ENCODE data around the gene KCTD13.
"Not testable (repeated sequence)": the region's sequence is repeated elsewhere in the genome, so short reads cannot be mapped to it uniquely, and the experiment has no call there.

Gene KCTD13

DNA sequence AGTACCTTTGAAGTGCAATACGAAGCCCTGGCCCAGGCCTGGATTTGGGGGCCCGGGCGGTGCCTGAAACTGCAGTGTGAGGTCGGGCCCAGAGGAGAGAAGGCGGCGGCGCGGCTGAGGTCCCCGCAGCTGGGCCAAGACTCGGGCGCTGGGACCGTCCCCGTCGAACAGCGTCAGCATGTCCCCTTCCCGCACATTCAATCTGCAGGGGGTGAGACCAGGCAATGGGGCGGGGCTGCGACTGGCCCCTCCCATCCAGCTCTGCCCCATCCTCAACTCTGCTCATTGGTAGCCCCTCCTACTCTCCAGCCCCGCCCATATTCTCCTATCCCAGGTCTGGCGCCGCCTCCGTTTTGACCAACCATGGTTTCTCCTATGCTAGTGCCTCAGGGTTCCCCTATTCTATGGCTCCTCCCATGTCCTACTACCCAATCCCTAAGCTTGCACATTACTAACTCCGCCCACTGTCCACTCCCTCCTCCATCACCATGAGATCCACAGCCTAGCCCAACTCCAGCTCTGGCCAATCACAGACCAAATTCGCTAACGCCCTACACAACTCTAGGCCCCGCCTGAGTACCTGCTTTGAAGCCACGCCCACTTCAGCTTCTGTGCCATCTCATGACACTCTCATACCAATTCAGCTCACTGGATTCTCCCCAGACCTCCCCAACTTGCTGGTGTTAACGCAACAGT is 48.6 kb downstream of the KCTD13 start:
- no peak for DNase-seq (ENCODE audit: low read depth)

DNA sequence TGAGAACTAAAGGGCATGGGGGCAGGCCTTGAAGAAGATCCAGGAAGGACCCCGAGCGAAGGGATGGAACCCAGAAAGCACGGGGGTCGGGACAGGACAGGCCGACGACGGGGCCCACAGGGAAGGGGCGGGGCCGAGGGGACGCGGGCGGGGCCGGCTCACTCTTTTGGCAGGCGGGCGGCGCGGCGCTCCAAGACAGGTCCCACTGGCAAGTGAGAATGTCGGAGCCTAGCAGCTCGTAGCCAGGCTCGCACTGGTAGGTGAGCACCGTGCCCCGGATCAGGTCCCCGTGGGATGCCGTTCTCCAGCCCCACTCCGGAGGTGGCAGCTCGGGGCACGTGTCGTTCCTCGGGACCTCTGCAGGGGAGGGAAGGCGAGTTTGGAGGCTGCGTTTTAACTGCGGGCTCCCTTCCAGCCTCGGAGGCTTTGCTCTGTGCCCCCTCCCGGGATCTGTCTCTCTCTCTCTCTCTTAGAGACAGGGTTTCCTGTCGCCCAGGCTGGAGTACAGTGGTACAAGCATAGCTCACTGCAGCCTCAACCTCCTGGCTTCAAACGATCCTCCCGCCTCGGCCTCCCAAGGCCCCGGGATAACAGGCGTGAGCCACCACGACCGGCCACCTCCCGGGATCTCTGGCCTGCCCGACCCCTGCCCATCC is 49.3 kb downstream of the KCTD13 start:
- no peak for DNase-seq (ENCODE audit: low read depth)

DNA sequence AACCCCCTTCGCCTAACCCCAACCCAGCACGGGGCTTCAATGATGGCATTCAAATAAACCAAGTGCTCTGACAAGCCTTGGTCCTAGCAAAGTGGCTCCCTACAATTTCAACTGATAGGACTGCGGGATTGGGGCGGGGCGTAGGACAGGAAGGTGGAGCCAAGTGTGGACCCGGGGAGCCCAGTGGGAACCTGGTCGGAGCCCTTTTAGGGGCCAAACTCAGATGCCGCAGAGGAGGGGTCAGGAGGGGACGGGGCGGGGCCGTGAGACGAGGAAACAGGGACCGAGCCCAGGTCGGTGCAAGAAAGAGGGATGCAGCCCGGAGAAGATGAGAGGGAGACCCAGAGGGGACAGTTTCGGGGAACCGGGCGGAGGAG is 49.8 kb downstream of the KCTD13 start:
- no peak for DNase-seq (ENCODE audit: low read depth)

DNA sequence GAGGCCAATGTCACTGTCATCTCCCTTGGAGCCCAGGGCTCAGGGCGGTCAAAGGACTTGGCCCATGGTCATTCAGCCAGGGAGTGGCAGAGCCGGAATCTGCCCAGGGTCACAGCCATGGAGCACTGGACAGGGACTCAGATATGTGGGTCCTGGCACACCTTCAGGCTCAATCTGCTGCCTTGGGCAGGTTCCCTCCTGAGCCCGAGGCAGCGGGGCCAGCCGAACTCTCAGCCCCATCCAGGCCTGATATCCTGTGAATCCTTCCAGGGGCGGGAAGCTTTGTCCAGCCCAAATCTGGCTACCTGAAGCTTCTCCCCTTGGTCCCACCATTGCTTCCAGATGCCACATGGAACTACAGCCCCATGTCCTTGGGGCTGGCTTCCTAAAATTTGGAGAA is 50.8 kb downstream of the KCTD13 start:
- no peak for DNase-seq (ENCODE audit: low read depth)

DNA sequence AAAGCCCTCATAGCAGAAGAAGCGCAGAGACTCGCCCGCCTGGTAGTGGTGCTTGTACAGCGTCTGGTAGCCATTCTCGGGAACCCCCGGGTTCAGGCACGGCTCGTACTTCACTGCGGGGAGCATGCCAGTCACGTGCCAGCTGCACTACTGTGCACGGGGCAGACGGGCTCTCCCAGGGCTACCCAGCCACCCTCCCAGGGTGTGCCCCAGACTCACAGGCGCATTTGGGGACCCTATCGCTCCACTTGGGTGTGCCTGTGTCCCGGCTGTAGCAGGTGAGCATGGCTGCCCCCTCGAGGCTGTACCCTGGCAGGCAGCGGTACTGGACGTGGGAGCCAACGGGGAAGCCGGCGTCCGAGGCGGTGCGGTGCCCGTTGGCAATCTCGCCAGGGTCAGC is 52.7 kb downstream of the KCTD13 start:
- no peak for DNase-seq (ENCODE audit: low read depth)

DNA sequence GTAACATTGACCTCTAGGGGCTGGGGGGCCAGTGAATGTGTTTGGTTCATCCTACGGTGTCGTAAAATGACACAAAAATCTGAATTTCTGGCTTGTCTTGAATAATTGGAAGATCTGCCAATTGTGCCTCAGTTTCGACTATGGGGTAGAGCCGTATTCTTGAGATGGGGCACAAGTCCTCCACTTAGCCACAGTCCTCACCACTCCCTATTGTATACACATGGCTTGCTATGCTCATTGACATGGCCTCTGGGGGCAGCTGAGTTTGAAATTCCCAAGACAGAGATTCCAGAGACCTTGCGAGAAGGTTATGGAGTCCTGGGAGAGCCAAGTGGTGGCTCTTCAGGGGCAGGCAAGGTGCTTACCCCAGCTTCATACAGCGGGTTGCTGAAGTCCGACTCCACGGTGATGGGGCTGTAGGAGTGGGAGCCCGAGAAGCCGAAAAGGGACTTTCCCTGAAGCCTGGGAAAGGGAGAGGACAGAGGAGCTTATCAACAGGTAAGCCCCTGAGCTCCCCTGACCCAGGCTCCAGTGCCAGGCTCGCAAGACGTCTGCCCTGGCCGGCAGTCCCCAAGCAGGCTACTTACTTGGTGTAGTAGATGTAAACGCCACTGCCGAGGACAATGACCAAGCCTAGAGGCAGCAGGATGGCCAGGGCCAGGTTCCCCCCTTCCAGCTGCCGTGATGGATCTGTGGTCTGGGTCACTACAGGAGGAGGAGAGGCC is 54.0 kb downstream of the KCTD13 start:
- DNase-seq (ENCODE audit: low read depth) = no peak

DNA sequence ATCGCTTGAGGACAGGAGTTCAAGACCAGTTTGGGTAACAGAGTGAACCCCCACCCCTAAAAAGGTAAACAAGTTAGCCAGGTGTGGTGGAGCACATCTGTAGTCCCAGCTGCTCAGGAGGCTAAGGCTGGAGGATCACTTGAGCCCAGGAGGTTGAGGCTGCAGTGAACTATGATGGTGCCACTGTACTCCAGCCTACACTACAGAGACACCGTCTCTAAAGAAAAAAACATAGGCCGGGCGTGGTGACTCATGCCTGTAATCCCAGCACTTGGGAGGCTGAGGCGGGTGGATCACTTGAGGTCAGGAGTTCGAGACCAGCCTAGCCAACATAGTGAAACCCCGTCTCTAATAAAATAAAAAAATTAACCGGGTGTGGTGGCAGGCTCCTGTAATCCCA is 57.0 kb downstream of the KCTD13 start:
- DNase-seq (ENCODE audit: low read depth) = not testable (repeated sequence)

DNA sequence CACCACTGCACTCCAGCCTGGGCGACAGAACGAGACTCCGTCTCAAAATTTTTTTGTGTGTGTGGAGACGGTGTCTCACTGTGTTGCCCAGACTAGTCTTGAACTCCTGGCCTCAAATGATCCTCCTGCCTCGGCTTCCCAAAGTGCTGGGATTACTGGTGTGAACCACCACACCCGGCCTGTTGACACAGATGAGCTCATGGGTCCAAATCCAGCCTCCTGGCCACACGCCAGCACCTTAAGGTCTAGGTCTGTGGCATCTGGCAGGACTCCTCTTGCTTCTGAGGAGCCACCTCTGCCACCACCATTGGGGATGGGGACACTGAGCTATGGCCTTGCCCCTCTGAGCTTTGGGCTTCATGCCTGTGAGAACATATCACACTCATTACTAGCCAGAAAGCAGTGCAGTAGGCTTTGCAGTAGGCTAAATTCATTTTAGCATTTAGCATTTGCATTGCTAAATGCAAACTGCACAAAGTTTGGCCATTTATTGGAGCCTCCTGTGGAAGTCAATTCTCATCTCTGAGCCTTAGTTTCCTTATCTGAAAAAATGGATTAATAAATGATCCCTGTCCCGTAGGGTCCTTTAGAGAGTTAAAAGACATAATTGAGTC is 57.5 kb downstream of the KCTD13 start:
- DNase-seq (ENCODE audit: low read depth) = no peak

DNA sequence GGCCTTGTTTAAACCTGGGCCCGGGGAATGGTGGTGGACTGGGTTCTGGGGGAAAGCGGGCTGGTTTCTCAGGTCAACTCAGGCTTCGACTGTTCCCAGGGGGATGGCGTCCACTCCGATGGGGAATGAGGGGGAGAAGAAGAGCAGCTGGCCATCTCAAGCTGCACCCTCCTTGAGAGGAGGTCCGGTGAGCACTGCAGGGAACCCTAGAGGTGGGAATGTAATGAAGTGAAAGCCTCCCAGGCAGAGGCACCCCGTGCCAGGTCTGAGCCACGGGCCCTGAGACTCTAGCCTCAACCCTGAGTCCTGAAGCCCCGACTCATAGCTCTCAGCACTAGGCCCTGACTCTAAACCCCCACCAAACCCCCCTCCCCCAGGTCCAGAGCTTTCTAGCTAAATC is 61.8 kb downstream of the KCTD13 start:
- no peak for DNase-seq (ENCODE audit: low read depth)

DNA sequence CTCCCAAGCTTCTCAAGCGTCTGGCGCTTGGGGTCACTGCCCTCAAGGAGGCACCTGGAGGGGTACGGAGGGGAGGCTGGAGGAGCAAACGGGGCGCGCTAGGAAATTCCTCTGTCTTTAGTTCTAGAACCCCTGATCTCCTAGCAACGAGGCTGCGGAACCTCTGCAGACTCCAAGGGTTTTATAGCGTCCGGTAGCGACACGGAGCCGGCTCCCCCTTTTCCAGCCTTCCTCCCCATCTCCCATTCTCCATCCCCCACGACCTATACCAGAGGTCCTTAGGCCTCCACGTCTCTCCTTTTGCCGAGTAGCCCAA is 62.4 kb downstream of the KCTD13 start:
- DNase-seq (ENCODE audit: low read depth) = no peak

DNA sequence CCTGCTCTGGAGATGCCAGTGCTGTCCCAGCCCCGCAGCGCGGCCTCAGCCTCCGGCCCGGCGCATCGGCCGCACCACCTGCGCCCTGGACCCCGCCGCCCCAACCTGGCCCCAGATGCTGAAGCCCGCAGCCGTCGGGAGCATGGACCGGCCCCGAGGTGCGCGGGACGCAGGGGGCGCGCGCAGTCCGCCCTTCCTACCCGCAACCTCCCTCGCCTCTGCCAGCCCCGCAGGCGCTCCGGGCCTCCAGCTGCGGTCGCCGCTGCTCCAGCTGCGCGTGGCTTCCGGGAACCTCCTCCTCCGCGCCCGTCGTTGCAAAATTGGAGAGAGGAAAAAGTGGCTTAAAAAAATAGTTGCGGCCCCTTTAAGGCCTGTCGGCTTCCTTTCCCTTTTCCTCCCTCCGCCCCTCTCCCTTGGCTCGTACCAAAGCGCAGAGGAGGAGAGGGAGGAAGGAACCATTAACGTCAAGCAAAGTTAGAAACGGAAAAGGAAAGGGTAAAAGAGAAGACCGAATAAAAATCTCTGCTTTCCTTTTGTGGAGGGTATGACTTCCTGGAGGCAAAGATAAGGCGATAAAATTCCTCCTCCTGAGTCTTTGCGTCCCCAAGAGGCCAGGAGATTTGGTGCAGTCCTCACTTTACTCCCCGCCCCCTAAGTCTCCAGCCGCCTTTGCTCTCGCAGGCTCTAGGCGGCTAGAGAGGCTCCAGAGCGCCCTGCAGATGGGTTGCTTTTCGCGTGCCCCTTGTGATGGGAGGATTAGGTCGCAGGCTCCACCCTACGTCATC is 63.0 kb downstream of the KCTD13 start, which contains the start of gene CDIPT:
TSS of gene CDIPT (minus strand) at position 343 of the 785 bp plus-strand sequence. CDS start 369 bp downstream, outside the sequence.
- peak; percentile 77 for DNase-seq (ENCODE audit: low read depth)

DNA sequence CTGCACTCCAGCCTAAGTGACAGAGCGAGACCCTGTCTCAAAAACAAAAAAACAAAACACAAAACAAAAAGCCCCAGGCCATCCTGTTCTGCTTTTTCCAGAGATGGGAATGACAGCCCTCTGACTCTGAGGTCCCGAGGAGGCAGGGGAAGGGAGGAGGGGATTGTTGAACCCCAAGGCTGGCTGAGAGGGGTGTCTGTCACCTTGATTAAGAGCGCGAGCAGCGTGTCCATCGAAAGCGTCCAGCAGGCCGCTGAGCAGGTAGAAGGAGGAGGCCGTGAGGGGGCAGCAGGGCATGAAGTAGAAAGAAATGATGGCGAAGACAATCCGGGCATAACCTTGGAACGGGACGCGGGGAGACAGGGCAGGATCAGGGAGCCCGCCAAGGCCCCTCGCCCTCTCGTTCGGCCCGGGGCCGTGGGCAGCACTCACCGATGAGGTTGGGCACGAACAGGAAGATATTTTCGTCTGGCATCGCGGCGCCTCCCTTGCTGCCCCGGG is 63.6 kb downstream of the KCTD13 start:
- DNase-seq (ENCODE audit: low read depth) = no peak

DNA sequence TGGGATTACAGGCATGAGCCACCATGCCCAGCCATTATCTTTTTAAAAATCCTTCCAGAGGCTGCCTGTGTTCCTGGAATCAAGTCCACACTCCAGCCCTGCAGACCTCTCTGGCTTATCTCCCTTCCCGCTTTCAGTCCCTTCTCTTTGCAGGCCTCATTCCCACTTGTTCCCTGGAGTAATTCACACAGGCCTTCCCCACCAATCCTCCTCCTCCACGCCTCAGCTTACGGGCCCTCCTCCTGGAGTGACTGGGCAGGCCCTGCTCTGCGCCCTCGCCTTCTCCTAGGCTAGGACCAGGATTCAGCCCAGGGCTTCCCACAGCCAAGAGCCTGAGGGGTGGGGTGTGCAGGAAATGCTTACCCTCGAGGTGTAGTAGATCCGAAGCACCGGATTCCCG is 65.8 kb downstream of the KCTD13 start:
- no peak for DNase-seq (ENCODE audit: low read depth)

DNA sequence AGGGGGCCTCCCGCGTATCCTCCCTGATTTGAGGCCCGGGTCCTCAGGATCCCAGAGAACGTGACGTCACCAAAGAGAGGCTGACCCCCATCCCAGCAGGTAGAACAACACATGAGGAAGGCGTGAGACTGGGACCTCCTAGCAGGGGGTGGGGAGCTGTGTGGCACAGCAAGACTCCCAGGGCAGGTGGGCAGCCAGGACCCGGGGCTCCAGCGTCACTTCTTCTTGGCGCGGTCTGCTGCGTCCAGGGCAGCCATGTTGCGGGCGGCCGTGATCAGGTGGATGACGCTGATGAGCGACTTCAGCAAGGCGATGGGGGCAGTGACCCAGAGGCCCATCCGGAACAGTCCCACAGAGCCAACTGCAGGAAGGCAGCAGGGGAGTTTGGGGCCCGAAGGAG is 67.1 kb downstream of the KCTD13 start:
- DNase-seq (ENCODE audit: low read depth) = no peak

DNA sequence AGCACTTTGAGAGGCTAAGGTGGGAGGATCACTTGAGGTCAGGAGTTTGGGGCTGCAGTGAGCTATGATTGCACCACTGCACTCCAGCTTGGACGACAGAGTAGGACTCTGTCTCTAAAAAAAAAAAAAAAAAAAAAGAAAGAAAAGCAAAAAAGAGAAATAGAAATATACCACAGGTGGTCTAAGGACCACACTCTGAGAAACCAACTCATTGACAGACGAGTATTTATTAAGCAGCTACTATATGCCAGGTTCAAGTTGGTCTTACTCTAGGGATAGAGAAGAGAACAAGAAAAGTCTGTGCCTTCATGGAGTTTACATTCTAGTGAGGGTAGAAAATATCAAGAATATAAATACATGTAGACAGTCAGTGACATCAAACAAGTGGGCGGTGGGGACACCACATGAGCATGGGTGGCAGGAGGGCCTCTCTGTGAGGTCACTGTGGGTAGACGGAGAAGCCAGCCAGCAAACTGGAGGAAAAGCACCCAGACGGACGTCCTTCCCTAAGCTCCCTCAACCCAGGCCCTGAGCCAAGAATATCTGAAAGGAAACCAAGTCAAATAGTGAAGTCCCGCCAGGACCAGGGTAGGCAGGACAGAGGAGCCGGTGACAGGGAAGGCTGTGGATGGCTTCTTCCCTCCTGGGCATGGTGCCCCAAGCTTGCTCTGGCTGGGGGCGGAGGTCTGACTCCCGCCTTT is 67.7 kb downstream of the KCTD13 start:
- no peak for DNase-seq (ENCODE audit: low read depth)

DNA sequence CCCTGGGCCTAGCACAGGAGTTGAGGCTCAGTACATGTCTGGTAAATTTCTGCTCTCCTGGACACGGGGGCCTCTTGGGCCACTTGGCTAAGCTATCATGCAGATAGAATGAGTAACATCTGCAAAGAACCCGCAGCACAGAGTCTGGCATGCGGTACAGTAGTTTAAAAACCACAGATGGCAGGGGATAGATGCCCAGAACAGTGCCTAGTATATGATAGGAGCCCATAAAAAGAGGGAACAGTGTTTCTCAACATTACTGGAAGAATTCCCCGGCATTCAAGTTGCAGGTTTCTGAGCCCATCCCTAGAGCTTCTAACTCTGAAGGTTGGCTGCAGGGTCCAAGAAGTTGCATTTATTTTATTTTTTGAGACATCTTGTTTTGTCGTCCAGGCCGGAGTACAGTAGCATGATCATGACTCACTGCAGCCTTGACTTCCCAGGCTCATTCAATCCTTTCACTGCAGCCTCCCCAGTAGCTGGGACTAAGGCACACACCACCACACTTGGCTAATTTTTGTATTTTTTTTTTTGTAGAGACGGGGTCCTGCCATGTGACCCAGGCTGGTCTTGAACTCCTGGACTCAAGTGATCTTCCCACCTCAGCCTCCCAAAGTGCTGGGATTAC is 68.8 kb downstream of the KCTD13 start:
- peak; percentile 88 for DNase-seq (ENCODE audit: low read depth)
